OCI-LY3 (cell line): ENCODE results near the gene EFCAB8.

Experiments
- EZH2phosphoT487 ChIP-seq: fragments of 200-600 bp; shearing (Covaris generic); IDR thresholded peaks from 2 replicates; pipeline ENCODE4 v1.6.1; 2018; ENCODE audit warnings: antibody characterized with exemption, mixed run types, low read depth
- TF ChIP-seq, protein P1 (sequence below): fragments of 200-600, 300-600 bp; sonication (generic); IDR thresholded peaks from 2 replicates; pipeline ENCODE4 v1.5.1; 2014; ENCODE audit warnings: antibody characterized with exemption, low read length, low read depth

DNA sequence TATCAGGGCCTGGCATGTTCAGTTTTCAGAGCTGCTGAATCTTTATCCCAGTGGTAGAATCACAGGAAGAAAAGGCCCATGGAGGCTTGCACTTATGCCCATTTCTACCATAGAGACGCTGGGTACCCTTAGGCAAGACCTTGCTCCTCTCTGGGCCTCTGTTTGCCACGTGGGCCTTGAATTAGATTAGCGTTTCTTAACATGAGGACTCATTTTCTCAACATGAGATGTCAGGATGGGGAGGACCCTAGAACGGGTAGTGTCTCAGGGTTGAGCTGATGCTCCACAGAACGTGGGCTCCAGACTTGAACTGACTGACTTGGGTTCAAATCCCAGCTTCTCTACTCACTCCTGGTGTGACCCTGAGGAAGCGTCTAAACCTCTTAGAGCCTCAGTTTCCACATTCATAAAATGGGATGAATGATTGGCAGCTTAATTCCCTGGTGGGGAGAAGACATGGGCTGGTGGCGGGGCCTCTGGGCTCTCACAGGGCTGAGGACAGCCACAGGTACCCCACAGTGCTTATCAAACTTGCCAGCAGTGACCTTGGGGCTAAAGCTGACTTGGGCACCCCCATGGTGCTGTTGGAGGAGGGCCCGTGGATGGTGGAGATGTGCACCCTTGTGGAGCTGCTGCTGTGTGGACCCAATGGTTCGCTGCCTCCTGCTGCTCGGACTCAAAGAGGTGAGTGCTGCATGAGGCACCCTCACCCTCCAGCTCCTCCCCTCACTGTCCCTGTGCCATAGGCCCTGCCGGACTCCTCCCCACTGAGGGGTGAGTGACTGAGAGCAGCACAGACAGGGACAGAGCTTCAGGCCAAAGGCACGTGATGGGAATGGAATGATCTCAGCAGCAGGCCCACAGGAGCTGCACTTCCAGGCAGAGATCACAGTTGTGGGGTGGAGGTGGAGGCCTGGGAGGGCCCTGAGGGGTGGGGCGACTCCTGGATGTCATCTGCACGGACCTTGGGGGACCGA, 117.3 kb downstream of the EFCAB8 start:
- TF ChIP-seq, protein P1, sequence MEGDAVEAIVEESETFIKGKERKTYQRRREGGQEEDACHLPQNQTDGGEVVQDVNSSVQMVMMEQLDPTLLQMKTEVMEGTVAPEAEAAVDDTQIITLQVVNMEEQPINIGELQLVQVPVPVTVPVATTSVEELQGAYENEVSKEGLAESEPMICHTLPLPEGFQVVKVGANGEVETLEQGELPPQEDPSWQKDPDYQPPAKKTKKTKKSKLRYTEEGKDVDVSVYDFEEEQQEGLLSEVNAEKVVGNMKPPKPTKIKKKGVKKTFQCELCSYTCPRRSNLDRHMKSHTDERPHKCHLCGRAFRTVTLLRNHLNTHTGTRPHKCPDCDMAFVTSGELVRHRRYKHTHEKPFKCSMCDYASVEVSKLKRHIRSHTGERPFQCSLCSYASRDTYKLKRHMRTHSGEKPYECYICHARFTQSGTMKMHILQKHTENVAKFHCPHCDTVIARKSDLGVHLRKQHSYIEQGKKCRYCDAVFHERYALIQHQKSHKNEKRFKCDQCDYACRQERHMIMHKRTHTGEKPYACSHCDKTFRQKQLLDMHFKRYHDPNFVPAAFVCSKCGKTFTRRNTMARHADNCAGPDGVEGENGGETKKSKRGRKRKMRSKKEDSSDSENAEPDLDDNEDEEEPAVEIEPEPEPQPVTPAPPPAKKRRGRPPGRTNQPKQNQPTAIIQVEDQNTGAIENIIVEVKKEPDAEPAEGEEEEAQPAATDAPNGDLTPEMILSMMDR, result no peak
- TF ChIP-seq EZH2phosphoT487, result no peak
